Measurements from ENCODE around the gene NANS.
"Not testable (repeated sequence)": the region's sequence is repeated elsewhere in the genome, so short reads cannot be mapped to it uniquely, and the experiment has no call there.

The NANS gene

GRCh38 chr9:98101416-98101815 is 44.9 kb downstream of the NANS start:
- DNase-seq (ENCODE audit: low spot score): no peak

- DNase-seq (ENCODE audit: low spot score): no peak
These were observed 45.3 kb downstream of the NANS start for GRCh38 chr9:98101868-98102273.

- DNase-seq (ENCODE audit: low spot score): no peak
These were observed 47.9 kb downstream of the NANS start for GRCh38 chr9:98104445-98104881.

DNA sequence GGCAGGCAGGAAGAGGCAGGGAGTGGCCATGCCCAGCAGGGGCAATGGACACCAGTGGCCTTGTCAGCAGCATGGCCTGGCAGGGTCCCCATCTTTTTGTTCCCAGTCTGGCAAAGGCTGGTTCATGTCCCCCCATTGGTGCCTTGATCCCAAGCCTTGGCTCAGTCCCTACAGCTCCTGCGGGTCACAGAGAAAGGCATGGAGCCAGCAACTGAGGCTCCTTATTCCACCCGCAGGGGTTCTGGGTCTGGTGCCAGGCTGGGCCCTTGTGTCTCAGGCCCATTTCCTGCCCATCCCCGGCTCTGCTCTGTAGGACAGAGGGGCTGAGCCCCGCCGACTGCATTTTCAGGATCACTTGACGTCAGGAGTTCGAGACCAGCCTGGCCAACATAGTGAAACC is 48.5 kb downstream of the NANS start:
- no peak for DNase-seq (ENCODE audit: low spot score)

DNA sequence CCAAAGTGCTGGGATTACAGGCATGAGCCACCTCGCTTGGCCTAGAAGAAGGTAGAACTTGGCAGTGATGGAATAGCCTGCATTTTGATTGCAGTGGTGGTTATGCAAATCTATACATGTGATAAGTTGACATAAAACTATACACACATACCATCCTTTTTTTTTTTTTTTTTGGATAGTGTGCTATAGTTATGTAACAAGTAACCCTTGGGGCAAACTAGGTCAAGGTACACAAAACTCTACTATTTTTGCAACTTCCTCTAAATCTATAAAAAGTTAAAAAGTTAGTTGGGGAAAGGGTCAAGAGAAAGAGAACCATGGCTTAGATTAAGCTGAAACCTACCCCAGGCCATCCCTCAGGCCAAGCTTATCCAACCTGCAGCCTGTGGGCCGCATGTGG is 51.4 kb downstream of the NANS start:
- DNase-seq (ENCODE audit: low spot score): no peak

GRCh38 chr9:98108531-98109031 is 52.0 kb downstream of the NANS start:
- peak; percentile 21 for DNase-seq (ENCODE audit: low spot score)

DNA sequence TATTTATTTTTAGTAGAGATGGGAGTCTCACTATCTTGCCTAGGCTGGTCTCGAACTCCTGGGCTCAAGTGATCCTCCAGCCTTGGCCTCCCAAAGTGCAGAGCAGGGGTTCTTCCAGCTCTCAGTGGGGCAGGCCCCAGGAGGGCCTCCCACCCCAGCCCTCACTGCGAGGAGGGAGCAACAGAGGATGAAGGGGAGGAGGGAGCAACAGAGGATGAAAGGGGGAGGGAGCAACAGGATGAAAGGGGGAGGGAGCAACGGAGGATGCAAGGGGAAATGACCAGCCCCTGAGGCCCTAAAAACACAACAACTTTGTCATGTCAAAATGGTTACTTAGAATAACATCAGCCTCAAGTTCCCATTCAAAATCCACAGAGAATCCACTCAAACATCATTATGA is 52.5 kb downstream of the NANS start:
- no peak for DNase-seq (ENCODE audit: low spot score)

- not testable (repeated sequence) for DNase-seq (ENCODE audit: low spot score)
These were observed 60.6 kb downstream of the NANS start for GRCh38 chr9:98117097-98117496.

DNA sequence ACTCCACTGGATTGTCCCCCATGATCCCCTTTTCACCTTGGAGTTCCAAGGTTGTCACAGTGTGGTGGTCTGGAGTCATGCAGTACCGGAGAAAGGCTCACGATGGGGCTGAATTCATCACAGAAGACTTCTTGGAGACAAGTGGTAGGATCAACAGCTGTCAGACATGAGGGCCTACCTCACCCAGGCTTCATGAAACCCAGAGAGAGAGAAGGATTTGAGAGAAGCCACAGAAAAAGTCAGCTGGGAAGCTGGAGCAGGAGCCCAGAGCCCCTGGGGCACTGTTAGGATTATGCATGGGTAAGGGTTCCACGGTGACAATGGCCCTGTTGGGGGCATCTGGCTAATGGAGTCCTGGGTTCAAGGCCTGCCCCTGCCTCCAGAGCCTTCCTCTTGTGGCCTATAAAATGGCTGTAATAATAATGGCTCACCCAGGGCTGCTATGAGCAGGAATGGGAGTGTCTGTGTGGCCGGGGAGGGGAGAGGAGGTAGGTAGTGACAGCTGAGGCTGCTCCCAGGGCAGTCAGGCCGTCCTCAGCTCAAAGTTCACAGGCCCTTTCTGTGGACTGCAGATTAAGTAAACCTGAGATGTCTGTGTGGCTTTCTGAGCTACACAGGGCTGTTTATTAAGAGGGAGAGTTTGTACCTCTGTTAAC is 61.6 kb downstream of the NANS start:
- DNase-seq (ENCODE audit: low spot score): peak; percentile 18

- DNase-seq (ENCODE audit: low spot score): peak; percentile 35
These were observed 62.4 kb downstream of the NANS start, which contains the start of gene TRIM14 for GRCh38 chr9:98118640-98119601. TRIM14 (minus strand) TSS chr9:98119222; CDS start chr9:98119188, 34 bp downstream.

- DNase-seq (ENCODE audit: low spot score): no peak
These were observed 63.9 kb downstream of the NANS start for GRCh38 chr9:98120476-98120875.

- no peak for DNase-seq (ENCODE audit: low spot score)
These were observed 64.5 kb downstream of the NANS start for GRCh38 chr9:98121058-98121457.

GRCh38 chr9:98124091-98124490 is 67.6 kb downstream of the NANS start:
- DNase-seq (ENCODE audit: low spot score): not testable (repeated sequence)

DNA sequence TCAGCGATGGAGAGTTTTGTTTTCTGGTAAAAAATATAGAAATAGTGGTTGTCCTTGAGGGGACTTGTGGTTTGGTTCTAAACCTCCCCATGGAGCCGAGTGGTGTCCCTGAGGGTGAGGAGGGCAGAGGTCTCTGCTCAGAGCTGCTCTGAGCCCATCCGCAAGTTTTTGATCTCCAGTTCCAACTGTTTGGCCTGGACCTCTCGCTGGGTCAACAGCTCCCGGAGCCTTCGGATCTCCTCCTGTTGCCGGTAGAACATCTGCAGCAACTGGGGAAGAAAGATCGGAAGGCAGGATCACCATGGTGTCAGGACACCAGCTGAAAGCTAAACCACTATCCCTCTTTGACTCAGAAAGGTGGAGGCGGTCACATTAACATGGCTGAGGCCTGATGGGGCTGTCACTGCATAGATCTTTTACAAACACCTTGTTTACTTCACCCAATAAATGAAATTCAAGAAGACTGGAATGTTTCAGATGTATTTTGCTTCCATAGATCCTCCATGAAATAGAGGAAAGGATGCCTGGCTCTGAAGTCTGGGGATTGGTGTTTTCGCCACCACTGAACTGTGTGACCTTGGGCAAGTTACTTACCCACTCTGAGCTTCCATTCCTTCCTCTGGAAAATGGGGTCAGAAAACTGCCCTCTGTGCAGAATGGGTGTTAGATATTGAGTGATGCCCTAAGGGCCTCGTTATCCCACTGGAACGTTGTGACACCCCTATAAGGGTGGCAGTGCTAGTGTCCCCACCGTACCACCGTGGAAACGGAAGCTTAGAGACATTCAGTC is 68.3 kb downstream of the NANS start:
- no peak for DNase-seq (ENCODE audit: low spot score)

- DNase-seq (ENCODE audit: low spot score): no peak
These were observed 70.7 kb downstream of the NANS start for GRCh38 chr9:98127226-98127625.

DNA sequence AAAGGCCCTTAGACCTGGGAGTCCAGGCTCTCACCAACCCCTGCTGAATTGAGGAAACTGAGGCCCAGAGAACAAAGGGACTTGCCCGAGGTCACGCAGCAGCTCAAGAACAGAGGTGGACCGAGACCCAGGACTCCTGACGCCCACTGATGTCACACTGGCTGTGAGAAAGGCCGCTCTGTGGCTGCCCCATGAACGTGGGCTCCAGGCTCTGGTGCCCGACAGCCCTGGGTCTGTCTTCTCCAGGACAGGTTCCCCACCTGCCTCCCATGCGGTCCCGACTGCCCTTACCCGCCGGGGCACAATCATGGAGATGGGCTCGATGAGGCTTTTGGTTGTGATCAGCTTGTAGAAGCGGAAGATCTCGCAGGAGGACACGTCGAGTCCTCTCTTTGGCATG is 71.8 kb downstream of the NANS start:
- DNase-seq (ENCODE audit: low spot score): no peak

- peak; percentile 57 for DNase-seq (ENCODE audit: low spot score)
These were observed 72.9 kb downstream of the NANS start for GRCh38 chr9:98129451-98129881.

- DNase-seq (ENCODE audit: low spot score): not testable (repeated sequence)
These were observed 73.5 kb downstream of the NANS start for GRCh38 chr9:98130060-98130459.

- DNase-seq (ENCODE audit: low spot score): no peak
These were observed 74.2 kb downstream of the NANS start for GRCh38 chr9:98130576-98131228.

- DNase-seq (ENCODE audit: low spot score): no peak
These were observed 75.6 kb downstream of the NANS start for GRCh38 chr9:98132158-98132557.
